Activated T-helper 9 cell treated with anti-CD3 and anti-CD28 coated beads, Interleukin-2, amount 50 U/mL, for 16 hours (primary cell): ENCODE data around the gene NAP1L4.
"Not testable (repeated sequence)": the region's sequence is repeated elsewhere in the genome, so short reads cannot be mapped to it uniquely, and the experiment has no call there.

ENCODE experiments used
- DNase-seq: peaks from one replicate; pipeline ENCODE4 v3.0.0-alpha.2; 2020; ENCODE audit warnings: low read depth

Gene NAP1L4

DNA sequence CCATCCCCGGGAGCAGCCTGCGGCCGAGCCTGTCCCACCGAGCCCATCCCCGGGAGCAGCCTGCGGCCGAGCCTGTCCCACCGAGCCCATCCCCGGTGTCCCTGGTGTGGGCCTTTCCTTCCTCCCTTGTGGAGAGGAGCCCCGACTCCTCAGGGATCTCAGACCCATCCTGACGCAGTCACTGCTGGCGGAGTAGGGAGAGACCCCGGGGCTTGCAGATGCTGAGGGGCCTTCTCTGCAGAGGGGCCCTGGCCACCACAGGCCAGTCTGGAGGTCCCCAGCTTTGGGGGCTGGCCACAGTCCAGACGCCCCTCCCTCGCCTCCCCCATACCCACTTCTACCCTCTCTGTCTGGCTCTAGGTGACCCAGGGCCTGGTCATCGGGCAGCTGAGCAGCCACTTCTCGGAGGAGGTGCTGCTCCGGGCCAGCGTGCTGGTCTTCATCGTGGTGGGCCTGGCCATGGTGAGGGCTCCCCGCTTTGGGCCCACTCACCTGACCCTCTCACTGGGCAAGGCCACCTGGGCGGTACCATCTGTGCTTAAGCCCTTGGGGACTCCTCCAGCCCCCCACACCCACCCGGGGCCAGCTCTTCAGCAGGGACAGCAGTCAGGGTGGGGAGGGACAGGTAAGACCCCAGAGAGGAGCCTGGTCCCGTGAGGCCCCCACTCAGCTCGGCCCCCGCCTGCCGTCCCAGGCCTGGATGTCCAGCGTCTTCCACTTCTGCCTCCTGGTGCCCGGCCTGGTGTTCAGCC lies 70.2 kb downstream of the NAP1L4 start:
- DNase-seq = no peak

DNA sequence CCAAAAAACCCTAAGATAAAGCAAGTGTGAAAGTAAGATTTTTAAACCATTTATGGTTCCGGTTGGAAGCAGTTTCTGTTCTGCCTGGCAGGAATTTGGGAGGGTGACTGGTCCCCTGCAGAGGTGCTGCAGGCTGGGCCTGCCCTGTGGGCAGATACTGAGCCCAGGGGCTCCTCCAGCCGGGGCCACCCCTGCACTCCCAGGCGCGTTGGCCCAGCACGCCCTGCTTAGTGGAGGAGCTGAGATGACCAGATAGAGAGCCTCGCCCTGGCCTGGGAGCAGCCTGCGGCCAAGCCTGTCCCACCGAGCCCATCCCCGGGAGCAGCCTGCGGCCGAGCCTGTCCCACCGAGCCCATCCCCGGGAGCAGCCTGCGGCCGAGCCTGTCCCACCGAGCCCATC lies 70.9 kb downstream of the NAP1L4 start:
- no peak for DNase-seq

DNA sequence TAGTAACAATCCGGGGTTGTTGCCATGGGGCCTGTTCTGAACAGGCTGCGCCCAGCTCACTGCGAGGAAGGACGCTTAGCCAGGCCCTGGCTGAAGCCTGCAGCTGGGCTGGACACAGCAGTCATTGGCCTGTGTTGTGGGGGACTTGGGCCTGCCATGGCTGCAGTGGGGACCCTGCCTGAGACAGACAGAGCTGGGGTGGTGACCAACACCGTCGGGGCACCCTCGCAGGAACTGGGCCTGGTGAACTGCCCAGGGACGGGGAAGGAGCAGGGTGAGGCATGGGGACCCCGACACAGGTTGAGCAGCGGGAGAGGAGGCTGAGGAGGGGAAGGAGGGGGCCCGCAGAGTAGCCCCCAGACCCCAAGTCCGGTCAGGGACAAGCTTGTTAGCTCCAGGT lies 71.8 kb downstream of the NAP1L4 start:
- no peak for DNase-seq

DNA sequence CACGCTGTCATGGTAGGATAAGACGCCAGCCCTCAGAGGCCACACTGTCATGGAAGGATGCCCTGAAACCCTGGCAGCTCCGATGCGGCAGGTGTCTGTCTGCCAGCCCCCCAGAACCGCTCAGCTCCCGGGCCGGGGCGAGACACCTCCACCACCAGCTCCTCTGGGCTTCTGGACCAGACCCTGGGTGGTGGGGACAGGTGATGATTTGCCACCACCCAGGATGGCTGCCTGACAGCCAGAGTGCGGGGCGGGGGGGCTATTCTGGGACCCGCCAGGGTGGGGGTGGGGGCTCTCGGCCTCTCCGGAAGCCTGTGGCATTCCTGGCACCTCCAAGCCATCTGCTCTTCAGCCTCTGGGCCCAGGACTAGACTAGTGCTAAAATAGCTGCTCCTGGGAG lies 72.3 kb downstream of the NAP1L4 start:
- no peak for DNase-seq

DNA sequence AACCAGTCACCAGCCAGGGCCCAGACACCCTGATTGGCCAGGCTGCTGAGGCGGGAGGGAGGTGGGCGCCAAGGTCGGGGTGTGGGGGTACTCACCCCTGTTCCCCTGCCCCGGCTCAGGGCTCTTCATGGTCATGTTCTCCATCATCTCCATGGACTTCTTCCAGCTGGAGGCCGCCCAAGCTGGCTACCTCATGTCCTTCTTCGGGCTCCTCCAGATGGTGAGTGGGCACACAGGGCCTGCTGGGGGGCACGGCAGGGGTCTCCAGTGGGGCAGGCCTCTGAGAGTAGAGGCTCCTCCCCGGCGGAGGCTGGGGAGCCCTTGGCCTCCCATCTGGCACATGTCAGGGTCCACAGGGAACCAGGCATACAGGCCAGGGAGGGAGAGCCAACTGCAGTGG lies 72.9 kb downstream of the NAP1L4 start:
- no peak for DNase-seq

DNA sequence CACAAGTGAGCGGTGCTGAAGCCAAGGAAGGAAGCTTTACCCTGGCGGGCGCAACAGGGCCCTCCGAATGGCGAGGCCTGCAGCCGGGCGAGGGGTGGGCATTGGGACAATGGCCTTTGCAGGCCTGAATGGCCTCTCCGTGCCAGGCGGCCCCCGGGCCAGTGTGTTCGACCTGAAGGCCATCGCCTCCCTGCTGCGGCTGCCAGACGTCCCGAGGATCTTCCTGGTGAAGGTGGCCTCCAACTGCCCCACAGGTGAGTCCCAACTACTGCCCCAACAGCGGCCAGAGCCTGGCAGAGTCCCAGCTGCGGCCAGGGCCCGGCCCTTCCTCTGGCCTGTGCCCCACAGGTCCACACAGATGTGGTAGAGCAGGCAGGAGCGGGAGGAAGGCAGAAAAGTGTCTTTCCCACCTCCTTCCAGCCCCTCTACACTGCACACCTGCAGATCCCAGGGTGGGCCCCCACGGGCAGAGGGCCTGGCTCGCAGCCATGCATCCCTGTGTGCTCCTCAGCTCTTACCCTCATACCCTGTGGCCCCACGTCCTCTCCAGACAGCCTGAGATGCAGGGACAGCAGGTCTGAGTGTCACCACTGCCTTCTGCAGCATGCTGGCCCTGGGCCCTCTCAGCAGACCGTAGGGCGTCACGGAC lies 74.2 kb downstream of the NAP1L4 start:
- no peak for DNase-seq

DNA sequence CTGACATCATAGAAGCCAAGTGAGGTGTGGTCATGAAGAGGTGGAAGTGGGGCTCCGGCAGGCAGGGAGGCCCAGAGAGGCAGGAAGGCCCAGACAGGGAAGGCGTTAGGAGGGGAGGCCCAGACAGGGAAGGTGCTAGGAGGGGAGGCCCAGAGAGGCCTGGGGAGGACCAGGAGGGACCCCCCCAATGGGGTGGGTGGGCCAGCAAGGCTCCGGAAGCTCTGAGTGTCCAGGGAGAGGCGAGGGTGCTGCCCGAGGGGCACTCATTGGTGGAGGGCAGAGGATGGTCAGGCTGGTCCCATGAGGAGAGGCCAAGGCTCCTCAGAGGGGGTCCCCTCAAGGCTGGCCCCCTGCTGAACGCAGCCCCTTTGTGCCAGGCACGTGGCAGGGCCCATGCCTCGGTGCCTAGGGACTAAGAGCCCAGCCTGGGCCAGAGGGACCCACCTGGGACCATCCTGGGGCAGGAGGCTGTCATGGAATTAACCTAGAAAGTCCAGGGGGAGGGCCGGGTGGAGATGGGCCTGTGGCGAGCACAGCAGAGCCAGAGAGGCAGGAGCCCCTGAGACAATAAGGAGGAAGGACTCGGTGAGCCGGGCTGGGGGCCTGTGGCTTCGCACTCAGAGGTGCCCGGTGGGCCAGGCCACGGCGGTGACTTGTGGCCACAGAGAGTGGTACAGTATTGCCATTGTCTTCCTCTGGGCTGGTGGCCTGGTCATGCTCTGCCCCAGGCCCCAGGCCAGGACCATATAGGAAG lies 75.1 kb downstream of the NAP1L4 start:
- no peak for DNase-seq

DNA sequence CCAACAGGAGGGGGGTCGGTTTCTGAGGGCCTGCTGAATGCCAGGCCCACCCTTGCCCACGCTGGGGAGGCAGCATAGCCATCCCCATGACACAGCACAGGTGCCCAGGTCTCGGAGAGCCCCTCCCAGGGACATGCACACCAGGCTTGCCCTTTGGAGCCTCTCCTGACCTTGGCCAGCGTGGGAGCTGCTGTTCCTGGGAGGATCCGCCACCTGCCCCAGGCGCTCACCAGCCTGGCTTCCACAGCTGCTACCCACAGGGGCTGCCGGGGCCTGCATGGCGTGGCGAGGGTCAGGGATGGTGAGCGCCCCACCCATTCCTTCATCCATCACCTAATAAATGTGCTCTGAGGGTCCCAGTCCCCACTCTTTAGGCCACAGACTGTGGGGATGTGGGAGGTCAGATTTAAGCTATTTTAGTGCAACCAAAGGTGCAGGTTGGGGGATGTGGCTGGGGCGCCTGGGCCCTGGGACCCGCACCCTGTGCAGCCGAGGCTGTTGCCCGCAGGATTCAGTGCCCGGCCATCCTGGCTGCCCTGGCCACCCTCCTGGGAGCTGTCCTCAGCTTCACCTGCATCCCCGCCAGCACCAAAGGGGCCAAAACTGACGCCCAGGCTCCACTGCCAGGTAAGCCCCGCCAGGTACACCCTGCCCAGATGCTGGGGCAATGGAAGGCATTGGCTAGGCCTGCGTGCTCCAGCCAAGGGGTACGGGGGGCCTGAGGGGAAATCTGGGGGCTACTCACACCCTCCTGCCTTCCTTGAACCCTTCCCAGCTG lies 75.8 kb downstream of the NAP1L4 start:
- no peak for DNase-seq

DNA sequence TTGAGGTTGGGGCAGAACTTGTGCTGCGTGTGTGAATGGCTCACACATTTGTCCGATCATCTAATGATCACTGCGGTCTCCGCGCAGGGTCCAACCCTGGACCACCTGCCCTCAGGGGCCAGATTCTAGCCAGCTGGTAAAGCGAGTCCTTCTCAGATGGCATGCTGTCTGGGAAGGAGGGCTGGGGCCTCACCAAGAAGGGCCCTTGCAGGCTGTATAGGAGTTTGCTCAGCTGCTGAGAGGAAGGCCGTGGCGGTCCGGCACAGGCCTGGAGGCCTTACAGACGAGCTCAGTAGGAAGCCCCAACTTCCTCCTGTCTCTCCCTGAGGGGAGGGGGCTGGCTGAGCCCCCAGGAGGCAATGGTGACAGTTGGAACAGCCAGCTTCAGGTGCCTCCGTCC lies 76.7 kb downstream of the NAP1L4 start:
- DNase-seq = no peak

DNA sequence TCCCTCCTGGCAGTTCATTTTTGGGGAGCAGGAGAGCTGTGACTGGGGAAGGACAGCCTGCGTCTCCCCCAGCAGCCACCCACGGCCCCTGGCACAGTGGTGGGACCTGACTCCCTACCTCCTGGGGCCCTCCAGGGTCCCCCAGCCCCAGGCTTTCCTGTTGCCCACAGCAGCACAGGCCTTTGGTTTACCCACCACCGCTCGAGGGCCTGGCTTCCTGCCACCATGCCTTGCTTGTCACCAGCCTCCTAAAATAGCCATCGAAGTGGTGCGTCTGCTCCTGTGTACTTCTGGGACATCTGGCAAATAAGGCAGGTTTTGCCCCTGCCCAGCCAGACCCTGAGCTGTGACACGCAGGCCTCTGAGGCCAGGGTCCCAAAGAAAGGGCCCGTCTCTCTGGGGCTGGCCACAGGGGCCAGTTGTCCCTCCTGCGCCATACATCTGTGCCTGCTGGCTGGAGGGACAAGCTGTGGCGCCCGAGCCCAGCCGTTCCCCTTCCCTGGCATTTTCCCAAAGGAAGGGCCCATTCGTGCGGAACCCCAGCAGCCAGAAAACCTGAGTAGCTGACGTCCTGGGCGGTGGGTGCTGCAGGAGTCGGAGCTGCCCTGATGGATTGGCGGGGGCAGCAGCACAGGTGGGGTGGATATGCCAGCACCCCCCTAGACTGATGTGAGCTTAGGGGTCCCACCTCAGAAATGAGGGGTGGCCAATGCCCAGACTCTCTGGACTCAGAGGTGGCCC lies 77.5 kb downstream of the NAP1L4 start:
- no peak for DNase-seq

DNA sequence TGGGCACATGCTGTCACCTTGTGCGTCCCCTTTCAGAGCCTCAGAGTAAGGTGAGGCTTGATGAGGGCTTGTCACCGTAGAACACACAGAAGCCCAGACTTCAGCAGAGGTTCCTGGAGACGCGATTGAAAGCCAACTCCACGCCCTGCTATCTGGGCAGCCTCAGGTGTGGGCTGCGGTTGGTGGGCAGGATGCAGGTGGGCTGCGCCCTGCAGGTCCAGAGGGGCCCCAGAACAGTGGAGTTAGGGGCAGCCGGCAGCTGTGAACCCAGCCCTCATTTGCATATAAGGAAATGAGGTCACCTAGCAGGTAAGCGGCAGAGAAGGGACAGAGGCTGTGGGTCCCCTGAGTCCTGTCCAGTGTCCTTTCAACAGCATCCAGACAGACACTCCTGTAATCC lies 78.4 kb downstream of the NAP1L4 start:
- DNase-seq = no peak

DNA sequence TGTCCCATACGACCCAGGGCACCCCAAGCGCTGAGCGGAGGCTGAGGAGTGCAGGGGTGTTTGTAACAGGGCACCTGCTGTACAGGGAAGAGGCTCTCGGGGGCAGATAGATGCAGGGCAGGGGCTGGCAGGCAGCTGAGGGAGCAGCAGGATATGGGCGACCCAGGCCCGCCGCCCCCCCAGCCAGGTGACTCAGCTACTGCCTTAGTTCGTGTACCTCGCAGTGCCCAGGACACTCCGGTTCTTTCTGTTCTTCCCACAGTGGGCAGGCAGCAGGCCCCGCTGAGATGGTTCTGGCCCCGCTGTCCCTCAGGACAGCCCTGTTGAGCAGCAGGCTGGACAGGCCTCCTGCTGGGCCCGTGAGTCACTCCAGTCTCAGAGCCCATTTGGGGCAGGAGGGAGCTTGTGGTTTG lies 79.1 kb downstream of the NAP1L4 start:
- no peak for DNase-seq

DNA sequence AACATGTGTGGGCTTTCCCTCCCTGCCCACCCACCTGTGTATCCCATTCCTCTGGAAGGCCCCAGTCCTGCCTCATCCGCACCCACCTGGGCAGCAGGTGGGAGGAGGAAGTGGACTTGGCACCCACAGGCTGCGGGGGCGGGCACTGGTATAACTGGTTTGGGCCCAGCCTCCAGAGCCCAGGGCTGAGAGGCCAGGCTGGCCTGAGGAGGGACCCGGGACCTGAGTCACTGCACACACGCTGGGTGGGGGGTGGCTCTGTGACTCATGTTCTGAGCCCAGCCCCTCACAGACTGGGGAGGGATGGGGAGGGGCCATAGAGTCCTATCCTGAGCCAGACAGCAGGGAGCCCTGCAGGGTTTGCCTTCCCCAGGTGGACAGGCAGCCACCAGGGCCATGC lies 79.6 kb downstream of the NAP1L4 start:
- no peak for DNase-seq

DNA sequence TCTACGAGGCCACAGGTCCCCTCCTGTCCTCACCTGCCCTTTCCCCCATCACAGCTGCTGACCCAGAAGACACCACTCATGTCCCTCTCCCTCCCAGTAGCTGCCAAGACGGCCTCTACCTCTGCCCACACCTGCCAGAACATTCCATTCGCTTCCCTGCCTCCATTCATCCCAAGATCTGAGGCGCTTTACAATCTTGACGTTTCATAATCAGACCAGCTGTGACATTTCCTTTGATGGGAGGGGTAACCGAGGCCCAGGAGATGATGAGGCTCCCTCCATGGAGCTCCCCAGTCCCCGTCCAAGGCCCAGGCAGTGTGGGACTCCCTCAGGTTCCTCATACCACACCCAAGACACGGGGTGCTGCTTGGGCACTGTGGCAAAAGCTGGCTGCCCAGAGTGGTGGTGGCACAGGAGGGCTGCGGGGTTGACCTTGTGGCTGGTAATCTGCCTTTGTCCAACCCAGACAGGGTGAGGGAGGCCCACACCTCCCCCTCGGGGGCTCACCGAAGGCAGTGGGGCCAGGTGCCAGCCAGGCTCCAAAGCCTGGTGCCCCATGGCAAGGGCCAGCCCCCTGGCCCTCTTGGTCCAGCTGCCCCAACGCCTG lies 80.2 kb downstream of the NAP1L4 start:
- DNase-seq = no peak

DNA sequence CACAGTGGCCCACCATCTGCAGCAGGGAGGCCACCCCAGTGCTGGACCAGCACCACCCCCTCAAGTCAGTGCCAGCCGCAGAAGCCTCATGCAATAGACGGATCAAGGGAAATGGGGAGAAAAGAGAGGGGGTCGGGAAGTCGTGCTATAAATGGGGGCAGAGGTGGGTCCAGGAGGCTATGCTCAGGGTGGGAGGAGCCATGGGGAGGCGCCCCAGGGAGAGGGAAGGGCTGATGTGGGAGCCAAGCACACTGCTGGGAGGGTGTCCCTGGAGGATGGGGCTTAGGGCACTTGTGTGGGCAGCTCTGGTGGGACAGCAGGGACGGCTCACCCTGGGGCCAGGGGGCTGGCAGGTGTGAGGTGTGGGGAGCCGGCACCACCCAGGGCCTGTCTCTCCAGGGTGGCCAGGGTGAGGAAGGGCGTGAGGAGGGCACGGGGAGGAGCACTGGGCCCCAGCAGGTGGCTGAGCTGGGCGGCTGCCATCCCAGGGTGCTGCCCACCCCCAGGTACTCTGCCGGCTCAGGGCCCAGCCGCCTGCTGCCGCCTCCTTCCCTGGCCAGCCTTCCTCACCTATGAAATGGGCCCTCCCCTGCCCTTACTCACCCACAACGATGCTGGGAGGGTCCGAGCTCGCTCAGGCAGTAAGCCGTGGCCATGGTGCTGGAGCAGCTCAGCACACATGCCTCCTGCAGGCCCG lies 80.9 kb downstream of the NAP1L4 start:
- DNase-seq = no peak

DNA sequence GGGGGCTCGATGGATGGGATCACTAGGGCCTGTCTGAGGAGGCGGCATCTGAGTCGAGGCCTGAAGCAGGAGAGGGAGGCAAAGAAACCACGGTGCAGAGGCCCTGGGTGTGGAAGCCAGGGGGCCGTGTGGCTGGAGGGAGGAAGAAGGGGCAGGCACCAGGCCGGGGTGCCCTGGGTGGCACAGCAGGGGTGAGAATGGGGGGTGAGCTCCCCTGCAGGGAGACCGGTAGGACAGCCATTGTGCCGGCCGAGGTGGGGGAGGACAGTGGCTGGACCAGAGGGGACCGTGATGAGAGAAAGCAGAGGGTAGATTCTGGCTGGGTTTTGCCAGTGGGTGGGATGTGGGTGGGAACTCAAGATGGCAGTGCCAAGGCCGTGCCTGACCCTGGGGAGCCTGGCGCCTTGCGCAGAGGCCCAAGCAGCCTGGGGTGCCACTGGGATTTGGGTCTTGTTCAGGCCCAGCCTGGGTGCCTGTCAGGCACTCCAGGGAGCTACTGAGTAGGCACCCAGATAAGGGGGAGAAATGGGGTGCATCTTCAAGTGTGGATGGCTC lies 81.7 kb downstream of the NAP1L4 start:
- DNase-seq = no peak

DNA sequence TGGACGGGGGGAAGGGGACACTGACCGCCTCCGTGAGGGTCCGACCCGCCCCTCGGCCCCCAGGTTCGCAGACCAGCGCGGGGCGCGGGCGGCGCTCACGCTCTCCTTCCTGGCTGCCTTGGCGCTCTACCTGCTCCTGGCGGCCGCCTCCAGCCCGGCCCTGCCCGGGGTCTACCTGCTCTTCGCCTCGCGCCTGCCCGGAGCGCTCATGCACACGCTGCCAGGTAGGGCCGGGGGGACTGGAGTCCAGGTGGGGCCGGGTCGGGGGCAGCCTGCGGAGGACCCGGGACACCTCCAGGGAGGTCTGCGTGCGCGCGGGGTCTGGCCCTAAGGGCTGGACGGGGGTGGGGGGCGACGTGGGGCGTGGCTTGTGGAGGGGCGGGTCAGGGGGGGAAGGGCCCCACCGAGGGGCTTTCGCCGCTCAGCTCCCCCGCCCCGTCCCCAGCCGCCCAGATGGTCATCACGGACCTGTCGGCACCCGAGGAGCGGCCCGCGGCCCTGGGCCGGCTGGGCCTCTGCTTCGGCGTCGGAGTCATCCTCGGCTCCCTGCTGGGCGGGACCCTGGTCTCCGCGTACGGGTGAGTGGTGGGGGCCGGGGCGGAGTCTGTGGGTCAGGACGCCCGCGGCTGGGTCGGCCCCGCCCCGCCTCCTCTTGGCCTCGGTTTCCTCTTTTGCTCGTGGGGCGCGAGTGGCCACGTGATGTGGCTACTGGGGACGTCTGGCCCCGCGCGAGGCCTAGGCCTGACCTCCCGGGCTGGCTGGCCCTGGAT lies 82.8 kb downstream of the NAP1L4 start:
- no peak for DNase-seq

DNA sequence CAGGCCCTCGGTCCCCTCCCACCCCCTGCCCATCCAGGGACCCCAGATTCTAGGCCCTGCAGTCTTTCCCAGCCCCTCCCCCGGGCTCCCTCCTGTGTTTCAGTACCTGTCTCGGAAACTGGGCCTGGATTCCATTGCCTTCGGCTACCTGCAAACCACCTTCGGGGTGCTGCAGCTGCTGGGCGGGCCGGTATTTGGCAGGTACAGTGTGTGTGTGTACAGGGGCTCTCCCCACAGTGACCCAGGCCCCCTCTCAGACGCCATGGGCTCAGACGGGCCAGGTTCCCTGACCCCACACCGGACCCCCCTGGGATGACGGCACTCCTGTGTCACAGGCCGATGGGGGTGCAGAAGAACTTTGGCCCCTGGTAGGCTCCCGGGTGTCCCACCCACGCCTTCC lies 84.0 kb downstream of the NAP1L4 start:
- no peak for DNase-seq

DNA sequence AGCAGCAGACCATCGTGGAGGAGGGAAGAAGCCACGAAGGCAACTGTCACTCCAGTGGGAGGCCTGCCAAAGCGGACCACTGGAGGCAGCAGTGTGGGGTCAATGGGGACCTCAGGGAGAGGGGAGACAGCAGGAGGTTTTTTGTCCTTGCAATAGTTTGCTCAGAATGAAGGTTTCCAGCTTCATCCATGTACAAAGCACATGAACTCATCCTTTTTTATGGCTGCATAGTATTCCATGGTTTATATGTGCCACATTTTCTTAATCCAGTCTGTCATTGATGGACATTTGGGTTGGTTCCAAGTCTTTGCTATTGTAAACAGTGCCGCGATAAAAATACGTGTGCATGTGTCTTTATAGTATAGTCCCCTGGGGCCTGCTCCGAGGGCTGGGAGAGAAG lies 86.8 kb downstream of the NAP1L4 start:
- DNase-seq = not testable (repeated sequence)
